ENCODE results near the gene RNU5D-1.

Gene RNU5D-1

DNA sequence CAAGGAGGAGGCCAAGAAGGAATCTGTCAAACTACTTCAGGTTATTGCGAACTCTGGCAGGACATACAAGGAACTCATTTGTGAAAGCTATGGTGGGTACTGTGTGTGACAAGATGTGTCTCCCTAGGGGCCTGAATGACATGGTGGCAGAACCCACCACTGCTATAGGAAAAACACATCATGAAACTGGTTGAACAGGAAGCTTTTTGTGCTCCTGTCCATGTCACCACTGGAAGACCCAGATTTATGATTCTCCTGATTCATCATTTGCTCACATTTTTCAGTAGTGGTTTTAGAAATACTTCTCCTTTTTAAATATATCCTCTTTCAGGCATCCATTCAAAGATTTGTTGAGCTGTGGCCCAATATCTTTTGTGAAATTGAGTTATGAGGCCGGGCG is 32.8 kb downstream of the RNU5D-1 start:
- Mint-ChIP-seq H3K4me1 (ENCODE audit: low read depth) (peaks cover 30% of the 10 kb centered on the region), H3K27ac (peak overlapping the region; percentile 19), H3K27me3 (no peaks in the 10 kb centered on the region), H3K9me3 (no peaks in the 10 kb centered on the region), H3K36me3 (ENCODE audit: low read depth) (no peaks in the 10 kb centered on the region), H3K4me3 (no peak overlapping the region)
- no peak for DNase-seq

DNA sequence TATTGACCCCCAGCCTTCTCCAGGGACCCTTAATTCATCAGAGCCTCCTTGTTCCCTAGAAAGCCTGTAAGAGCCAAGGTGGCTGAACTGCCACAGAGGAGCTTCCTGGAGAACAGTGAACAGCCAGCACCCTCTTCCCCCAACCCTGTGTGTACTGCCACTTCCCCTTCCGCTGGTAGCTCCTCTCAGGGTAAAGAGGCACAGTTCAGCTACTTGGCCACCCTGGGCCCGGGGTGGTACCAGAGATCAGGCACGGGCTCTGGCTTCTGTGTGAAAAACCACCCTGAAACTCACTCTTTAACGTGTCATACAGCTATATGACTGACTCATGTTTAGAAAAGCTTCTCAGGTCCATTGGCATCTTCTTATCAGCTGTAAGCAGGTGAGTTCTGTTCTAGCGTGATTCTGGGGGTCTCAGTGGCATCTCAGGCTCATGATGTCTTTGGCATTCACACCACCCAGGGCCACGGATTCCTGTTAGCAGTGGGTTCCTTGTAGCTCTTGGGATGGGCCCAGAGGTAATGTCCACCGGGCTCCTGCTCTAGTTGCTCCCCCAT is 34.1 kb downstream of the RNU5D-1 start:
- DNase-seq: peak; percentile 56
- peak overlapping the region; percentile 85 for H3K27ac Mint-ChIP-seq
- no peaks in the 10 kb centered on the region for H3K9me3 Mint-ChIP-seq
- no peak overlapping the region for H3K4me3 Mint-ChIP-seq
- peaks cover 33% of the 10 kb centered on the region for H3K4me1 Mint-ChIP-seq (ENCODE audit: low read depth)
- no peaks in the 10 kb centered on the region for H3K36me3 Mint-ChIP-seq (ENCODE audit: low read depth)
- no peaks in the 10 kb centered on the region for H3K27me3 Mint-ChIP-seq

DNA sequence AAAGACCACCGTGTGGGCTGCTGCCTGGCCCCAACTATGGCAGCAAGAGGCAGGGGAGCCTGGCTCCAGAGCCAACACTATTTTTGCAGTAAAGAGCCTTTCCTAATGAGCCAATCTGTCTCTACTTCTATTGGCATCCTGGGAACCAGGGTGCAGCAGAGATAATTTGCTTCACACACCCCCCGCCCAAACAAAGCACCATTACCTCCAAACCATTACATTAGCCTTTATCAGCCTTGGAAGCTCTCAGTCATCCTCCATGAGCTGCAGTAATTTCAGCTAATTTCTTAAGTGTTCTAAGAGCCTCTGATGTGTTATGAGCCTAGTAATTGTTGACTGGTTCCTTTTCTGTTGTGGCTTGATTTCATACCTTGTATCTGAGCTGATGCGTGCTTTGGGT is 34.9 kb downstream of the RNU5D-1 start:
- Mint-ChIP-seq H3K4me1 (ENCODE audit: low read depth) (peaks cover 33% of the 10 kb centered on the region), H3K36me3 (ENCODE audit: low read depth) (no peaks in the 10 kb centered on the region)
- DNase-seq: no peak

DNA sequence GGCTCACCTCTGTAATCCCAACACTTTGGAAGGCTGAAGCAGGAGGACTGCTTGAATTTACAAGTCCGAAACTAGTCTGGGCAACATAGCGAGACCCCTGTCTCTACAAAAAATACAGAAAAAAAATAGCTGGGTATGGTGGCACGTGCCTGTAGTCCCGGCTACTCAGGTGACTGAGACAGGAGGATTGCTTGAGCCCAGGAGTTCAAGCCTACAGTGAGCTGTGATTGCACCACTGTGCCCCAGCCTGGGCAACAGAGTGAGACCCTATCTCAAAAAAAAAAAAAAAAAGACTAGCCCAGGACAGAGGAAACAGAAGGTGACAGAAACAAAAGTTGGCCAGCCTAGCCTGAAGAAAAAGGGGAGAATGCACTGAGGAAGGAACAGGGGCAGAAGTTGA is 35.3 kb downstream of the RNU5D-1 start:
- Mint-ChIP-seq H3K27ac (no peak overlapping the region), H3K36me3 (ENCODE audit: low read depth) (no peaks in the 10 kb centered on the region), H3K9me3 (no peaks in the 10 kb centered on the region), H3K4me1 (ENCODE audit: low read depth) (peaks cover 33% of the 10 kb centered on the region), H3K27me3 (no peaks in the 10 kb centered on the region), H3K4me3 (no peak overlapping the region)
- no peak for DNase-seq

More for the DNA sequence above, 34.9 kb downstream of the RNU5D-1 start:
- no peak overlapping the region for H3K27ac Mint-ChIP-seq
- H3K27me3 Mint-ChIP-seq: no peaks in the 10 kb centered on the region
- H3K9me3 Mint-ChIP-seq: no peaks in the 10 kb centered on the region
- no peak overlapping the region for H3K4me3 Mint-ChIP-seq

DNA sequence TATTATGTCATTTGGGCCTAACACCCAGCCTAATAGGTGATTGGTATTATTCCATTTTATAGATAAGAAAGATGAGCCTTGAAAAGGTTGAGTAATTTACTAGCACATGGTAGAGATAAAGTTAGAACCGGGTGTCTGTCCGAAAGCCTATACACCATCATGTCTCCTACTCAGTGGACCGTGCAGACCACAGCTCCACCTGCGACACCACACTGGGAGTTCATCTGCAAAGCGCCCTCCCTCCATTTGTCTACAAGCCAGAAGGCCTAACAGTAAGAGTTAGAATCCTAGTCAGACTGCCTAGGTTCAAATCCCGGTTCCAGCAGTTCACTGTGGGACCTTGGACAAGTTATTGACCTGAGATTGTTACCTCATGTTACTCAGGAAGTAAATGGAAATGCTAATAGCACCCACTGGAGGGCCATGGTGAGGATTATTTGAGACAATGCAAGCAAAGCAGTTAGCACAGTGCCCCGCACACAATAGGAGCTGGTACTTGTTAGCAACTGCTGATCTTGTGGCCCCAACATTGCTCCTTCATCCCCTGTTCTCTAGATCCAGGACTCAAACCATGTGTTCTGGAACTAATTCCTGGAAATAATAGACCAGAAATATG is 36.0 kb downstream of the RNU5D-1 start:
- Mint-ChIP-seq H3K27me3 (no peaks in the 10 kb centered on the region), H3K9me3 (no peaks in the 10 kb centered on the region), H3K27ac (no peak overlapping the region), H3K36me3 (ENCODE audit: low read depth) (no peaks in the 10 kb centered on the region), H3K4me3 (no peak overlapping the region), H3K4me1 (ENCODE audit: low read depth) (peaks cover 33% of the 10 kb centered on the region)
- no peak for DNase-seq

DNA sequence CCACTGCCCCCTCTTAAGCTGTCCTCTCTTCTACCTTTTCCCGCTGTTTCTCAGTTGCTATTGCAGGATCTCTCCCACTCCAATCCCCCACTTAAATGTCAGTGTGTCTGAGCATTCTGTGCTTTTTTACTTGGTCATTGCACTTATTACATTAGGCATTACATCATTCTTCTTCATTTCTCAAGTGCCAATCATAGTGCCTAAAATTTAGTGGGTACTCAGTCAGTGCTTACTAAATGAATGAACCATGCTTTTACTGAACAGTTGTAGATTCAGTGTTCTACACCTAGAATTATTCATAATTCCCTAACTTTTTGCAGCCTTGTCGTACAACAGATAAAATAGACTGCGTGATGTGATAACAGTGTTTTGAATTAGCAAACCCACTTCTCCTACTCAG is 37.1 kb downstream of the RNU5D-1 start:
- H3K4me3 Mint-ChIP-seq: no peak overlapping the region
- DNase-seq: no peak
- H3K9me3 Mint-ChIP-seq: no peaks in the 10 kb centered on the region
- no peaks in the 10 kb centered on the region for H3K36me3 Mint-ChIP-seq (ENCODE audit: low read depth)
- H3K27me3 Mint-ChIP-seq: no peaks in the 10 kb centered on the region
- peaks cover 33% of the 10 kb centered on the region for H3K4me1 Mint-ChIP-seq (ENCODE audit: low read depth)
- H3K27ac Mint-ChIP-seq: no peak overlapping the region

DNA sequence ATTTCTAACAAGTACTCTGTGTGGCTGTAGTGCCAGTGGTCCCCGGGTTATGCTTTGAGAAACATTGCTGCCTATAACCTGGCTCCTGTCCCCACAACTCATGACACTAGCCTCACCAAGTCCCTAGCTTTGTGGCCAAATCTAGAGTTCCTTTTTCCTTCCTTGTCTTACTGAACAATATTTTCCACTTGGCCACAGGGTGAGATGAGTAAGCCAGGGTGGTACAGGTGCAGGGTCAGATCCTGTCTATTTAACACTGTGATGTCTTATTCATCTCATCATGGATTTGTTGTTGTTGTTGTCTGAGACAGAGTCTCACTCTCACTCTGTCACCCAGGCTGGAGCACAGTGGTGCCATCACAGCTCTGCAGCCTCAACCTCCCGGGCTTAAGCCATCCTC is 37.8 kb downstream of the RNU5D-1 start:
- Mint-ChIP-seq H3K36me3 (ENCODE audit: low read depth) (no peaks in the 10 kb centered on the region), H3K27me3 (no peaks in the 10 kb centered on the region), H3K27ac (no peak overlapping the region), H3K9me3 (no peaks in the 10 kb centered on the region), H3K4me3 (no peak overlapping the region), H3K4me1 (ENCODE audit: low read depth) (peaks cover 31% of the 10 kb centered on the region)
- DNase-seq: no peak

DNA sequence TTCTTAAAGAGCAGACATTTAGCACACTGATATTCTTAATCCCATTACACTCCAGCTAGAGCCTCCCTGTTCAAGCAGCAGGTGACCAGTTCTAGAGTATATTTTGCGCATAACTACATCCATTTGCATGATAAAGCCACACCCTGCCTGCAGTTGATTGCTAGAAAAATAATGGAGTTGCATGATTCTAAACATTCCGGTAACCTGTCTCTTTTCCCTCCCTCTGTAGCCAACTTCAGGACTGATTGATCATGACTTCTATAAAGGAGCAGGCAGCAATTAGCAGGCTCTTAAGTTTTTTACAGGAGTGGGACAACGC is 41.6 kb downstream of the RNU5D-1 start:
- H3K27ac Mint-ChIP-seq: no peak overlapping the region

DNA sequence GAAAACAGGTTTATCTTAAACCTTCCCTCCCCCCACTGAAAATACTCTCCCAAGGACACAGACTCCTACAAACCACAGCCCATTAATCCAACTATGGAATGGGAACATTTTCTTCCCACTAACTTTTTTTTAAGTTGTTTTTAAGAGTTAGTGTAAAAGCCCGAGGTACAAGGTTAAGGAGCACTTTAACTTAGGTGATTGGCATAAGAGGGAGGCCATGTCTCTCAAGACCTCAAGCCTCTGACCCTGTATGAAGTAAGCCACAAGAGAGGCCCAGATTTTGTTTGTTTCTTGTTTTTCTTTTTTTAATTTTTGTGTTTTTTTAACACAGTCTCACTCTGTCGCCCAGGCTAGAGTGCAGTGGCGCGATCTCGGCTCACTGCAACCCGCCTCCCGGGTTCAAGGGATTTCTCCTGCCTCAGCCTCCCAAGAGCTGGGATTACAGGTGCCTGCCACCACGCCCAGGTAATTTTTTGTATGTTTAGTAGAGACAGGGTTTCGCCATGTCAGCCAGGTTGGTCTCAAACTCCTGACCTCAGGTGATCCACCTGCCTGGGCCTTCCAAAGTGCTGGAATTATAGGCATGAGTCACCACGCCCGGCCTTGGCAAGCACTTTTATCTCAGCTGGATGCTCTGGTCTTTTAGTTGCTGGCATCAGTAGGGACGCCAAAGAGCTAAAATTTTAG is 42.1 kb downstream of the RNU5D-1 start:
- H3K27ac Mint-ChIP-seq: no peak overlapping the region
- no peaks in the 10 kb centered on the region for H3K27me3 Mint-ChIP-seq
- no peaks in the 10 kb centered on the region for H3K9me3 Mint-ChIP-seq
- DNase-seq: no peak
- H3K36me3 Mint-ChIP-seq (ENCODE audit: low read depth): no peaks in the 10 kb centered on the region
- H3K4me3 Mint-ChIP-seq: no peak overlapping the region
- H3K4me1 Mint-ChIP-seq (ENCODE audit: low read depth): peaks cover 8% of the 10 kb centered on the region

More for the DNA sequence above, 41.6 kb downstream of the RNU5D-1 start:
- Mint-ChIP-seq H3K4me3 (no peak overlapping the region), H3K27me3 (no peaks in the 10 kb centered on the region), H3K36me3 (ENCODE audit: low read depth) (no peaks in the 10 kb centered on the region), H3K4me1 (ENCODE audit: low read depth) (peaks cover 8% of the 10 kb centered on the region), H3K9me3 (no peaks in the 10 kb centered on the region)
- DNase-seq: no peak

DNA sequence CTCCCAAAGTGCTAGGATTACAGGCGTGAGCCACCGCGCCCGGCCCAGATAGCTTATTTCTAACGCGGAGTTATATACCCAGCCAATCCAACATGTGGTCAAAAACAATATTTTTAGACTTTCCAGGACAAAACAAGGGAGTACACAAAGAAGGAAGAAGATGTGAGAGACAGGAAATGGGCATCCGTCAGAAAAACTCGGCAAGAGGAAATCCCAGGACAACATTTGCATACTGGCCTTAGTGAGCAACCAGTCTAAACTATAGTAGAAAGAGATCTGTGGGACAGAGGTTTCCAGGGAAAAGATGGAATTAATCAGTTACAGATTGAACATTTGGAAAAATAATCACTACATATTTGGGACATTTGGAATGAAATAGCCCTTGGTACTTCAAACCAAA is 45.1 kb downstream of the RNU5D-1 start:
- Mint-ChIP-seq H3K4me3 (no peak overlapping the region), H3K4me1 (ENCODE audit: low read depth) (no peaks in the 10 kb centered on the region), H3K27ac (no peak overlapping the region), H3K36me3 (ENCODE audit: low read depth) (no peaks in the 10 kb centered on the region), H3K27me3 (no peaks in the 10 kb centered on the region), H3K9me3 (no peaks in the 10 kb centered on the region)
- DNase-seq: no peak

DNA sequence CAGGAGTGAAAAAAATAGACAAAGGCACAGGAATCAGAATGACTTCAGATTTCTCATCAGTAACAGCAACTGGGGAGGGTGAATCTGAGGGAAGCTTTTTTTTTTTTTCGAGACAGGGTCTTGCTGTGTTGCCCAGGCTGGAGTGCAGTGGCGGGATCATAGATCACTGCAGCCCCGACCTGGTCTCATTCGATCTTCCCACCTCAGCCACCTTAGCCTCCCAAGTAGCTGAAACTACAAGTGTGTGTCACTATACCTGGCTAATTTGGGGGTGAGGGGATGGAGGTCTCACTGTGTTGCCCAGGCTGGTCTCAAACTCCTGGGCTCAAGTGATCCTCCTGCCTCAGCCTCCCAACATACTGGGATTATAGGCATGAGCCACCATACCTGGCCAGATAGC is 45.8 kb downstream of the RNU5D-1 start:
- H3K27me3 Mint-ChIP-seq: no peaks in the 10 kb centered on the region
- H3K9me3 Mint-ChIP-seq: no peaks in the 10 kb centered on the region
- no peaks in the 10 kb centered on the region for H3K4me1 Mint-ChIP-seq (ENCODE audit: low read depth)
- H3K27ac Mint-ChIP-seq: no peak overlapping the region
- DNase-seq: no peak
- H3K4me3 Mint-ChIP-seq: no peak overlapping the region
- no peaks in the 10 kb centered on the region for H3K36me3 Mint-ChIP-seq (ENCODE audit: low read depth)

DNA sequence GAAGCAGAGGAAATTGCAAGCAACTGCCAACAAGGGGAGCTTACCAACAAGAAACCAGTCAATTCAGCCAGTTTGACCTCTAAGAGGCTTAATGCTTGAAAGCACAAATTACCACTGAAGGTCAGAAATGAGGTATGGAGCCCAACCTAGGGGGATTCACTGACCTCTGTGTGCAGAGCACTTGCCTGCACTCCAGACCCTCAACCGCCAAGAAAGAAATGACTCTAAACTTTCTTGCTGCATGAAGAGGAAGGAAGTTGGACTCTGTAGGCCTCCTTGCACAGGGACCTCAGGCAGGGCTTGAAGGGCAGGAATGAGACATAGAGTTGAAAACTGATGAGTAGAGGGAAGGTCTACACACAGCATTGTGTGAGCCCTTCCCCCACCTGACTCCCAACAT is 46.4 kb downstream of the RNU5D-1 start:
- no peak overlapping the region for H3K27ac Mint-ChIP-seq
- H3K27me3 Mint-ChIP-seq: no peaks in the 10 kb centered on the region
- DNase-seq: no peak
- no peak overlapping the region for H3K4me3 Mint-ChIP-seq
- H3K36me3 Mint-ChIP-seq (ENCODE audit: low read depth): no peaks in the 10 kb centered on the region
- no peaks in the 10 kb centered on the region for H3K4me1 Mint-ChIP-seq (ENCODE audit: low read depth)
- no peaks in the 10 kb centered on the region for H3K9me3 Mint-ChIP-seq

DNA sequence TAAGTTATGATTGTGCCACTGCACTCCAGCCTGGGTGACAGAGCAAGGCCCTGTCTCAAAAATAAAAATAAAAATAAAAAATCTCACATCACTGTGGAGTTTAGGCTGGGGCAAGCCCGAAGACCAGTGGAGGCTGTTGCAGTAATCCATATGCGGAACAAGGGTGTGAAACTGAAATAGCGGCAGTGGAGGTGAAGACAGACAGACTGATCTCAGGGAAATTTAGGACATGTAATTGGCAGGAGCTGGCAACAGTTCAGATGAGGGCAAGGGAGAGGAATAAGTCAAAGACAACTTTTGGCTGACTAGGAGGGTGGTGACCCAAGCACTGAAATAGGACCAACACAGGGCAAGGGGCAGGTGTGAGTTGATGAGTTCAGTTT is 48.1 kb downstream of the RNU5D-1 start:
- H3K27ac Mint-ChIP-seq: no peak overlapping the region
- H3K27me3 Mint-ChIP-seq: no peaks in the 10 kb centered on the region
- H3K4me1 Mint-ChIP-seq (ENCODE audit: low read depth): no peaks in the 10 kb centered on the region
- DNase-seq: no peak
- no peaks in the 10 kb centered on the region for H3K36me3 Mint-ChIP-seq (ENCODE audit: low read depth)
- H3K9me3 Mint-ChIP-seq: no peaks in the 10 kb centered on the region
- H3K4me3 Mint-ChIP-seq: no peak overlapping the region

DNA sequence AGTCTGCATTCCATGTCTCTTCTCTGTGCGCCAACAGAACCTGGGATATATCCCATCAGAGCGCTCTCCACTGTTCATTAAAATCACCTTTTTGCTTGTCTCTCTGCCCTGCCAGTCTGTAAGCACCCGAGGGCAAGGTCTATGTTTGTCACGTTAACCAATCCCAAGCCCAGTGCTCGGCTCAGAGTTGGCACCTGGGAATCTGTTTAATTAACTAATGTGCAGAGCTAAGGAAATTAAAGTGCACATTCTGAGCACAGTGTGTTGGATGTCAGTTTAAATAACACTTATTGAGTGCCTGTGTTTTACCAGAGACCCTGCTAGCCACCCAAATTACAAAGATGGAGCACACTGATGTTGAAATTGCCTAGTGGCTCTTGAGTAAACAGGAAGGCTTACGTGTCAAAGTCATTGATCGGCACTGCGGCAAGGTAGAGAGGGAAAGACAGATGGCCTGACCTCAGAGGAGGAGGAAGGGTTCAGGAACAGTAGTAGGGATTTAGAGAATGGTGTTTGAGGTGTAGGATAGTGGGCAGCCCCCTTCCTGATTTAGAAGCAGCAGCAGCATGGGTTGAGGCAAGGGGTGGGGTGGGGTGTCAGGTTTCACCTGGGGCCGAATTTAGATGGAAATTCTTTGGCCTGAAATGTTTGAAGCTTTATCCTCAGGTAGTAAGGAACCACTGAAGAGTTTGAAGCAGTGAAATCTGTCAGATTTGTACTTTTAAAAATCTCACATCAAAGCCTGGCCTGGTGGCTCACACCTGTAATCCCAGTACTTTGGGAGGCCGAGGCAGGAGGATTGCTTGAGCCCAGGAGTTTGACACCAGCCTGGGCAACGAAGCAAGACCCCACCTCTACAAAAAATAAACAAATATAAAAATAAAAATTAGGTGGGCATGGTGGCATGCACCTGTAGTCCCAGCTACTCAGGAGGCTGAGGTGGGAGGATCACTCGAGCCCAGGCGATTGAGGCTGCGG is 48.8 kb downstream of the RNU5D-1 start:
- no peak overlapping the region for H3K27ac Mint-ChIP-seq
- H3K27me3 Mint-ChIP-seq: no peaks in the 10 kb centered on the region
- H3K9me3 Mint-ChIP-seq: no peaks in the 10 kb centered on the region
- no peaks in the 10 kb centered on the region for H3K4me1 Mint-ChIP-seq (ENCODE audit: low read depth)
- no peak overlapping the region for H3K4me3 Mint-ChIP-seq
- DNase-seq: no peak
- H3K36me3 Mint-ChIP-seq (ENCODE audit: low read depth): no peaks in the 10 kb centered on the region

Data from activated T-cell treated with anti-CD3 and anti-CD28 coated beads, Interleukin-2, amount 50 U/mL, for 24 hours (primary cell).